Endothelial cell of umbilical vein (primary cell): ENCODE results near the gene LCE6A.

Source experiments
- EZH2 ChIP-seq: IDR thresholded peaks from 2 replicates; pipeline ENCODE4 v1.6.1; 2012; ENCODE audit warnings: borderline replicate concordance, low read depth, mild to moderate bottlenecking, moderate library complexity, low read length, inconsistent platforms; ENCODE audit not compliant: severe bottlenecking
- GATA2 ChIP-seq: IDR thresholded peaks from 2 replicates; pipeline ENCODE4 v1.7.0; 2011; ENCODE audit warnings: low read depth, mild to moderate bottlenecking, moderate library complexity, mixed read lengths, low read length; ENCODE audit not compliant: insufficient read length, insufficient read depth
- MAX ChIP-seq: IDR thresholded peaks from 2 replicates; pipeline ENCODE4 v1.6.1; 2011; ENCODE audit not compliant: insufficient read depth, insufficient read length
- MYC ChIP-seq: IDR thresholded peaks from one replicate; pipeline ENCODE4 v1.6.1; 2011; ENCODE audit warnings: mild to moderate bottlenecking, low read depth, low read length
- POLR2A ChIP-seq: IDR thresholded peaks from 2 replicates; pipeline ENCODE4 v1.6.1; 2012; ENCODE audit warnings: low read depth, mild to moderate bottlenecking, control low read depth, low read length
- POLR2AphosphoS5 ChIP-seq: IDR thresholded peaks from 2 replicates; pipeline ENCODE4 v1.6.1; 2012; ENCODE audit warnings: low read depth, mild to moderate bottlenecking, control low read depth, low read length, moderate library complexity; ENCODE audit not compliant: insufficient read depth
- TF ChIP-seq, protein P1 (sequence below), 2 donors: IDR thresholded peaks; 1 replicate in 1 of 2; 2 replicates in 1 of 2; pipeline ENCODE4 v1.5.1; 2011; ENCODE audit warnings: low read length in 2 of 2, mild to moderate bottlenecking in 2 of 2, moderate library complexity in 2 of 2, control low read depth in 1 of 2, inconsistent platforms in 1 of 2, low read depth in 1 of 2; ENCODE audit not compliant: insufficient read depth in 1 of 2; ENCODE audit errors: extremely low read depth in 1 of 2

DNA sequence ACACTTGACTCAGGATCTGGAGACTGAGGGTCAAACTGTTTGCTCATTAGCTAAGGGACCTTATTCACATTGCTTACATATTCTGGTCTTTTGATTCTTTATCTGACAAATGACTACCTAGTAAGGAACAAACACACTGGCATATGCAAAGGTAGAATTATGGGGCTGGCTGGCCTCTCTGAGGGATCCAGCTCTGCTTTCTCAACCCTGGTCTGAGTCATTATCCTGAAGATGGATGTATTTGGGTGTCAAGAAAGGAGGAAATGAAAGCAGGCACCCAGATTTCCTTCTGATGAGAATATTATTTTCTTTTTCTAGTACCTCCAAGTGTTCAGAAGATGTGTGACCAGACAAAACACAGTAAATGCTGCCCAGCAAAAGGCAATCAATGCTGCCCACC lies 41.4 kb downstream of the LCE6A start:
- no peak for TF ChIP-seq POLR2A
- TF ChIP-seq MYC = no peak
- TF ChIP-seq, protein P1, sequence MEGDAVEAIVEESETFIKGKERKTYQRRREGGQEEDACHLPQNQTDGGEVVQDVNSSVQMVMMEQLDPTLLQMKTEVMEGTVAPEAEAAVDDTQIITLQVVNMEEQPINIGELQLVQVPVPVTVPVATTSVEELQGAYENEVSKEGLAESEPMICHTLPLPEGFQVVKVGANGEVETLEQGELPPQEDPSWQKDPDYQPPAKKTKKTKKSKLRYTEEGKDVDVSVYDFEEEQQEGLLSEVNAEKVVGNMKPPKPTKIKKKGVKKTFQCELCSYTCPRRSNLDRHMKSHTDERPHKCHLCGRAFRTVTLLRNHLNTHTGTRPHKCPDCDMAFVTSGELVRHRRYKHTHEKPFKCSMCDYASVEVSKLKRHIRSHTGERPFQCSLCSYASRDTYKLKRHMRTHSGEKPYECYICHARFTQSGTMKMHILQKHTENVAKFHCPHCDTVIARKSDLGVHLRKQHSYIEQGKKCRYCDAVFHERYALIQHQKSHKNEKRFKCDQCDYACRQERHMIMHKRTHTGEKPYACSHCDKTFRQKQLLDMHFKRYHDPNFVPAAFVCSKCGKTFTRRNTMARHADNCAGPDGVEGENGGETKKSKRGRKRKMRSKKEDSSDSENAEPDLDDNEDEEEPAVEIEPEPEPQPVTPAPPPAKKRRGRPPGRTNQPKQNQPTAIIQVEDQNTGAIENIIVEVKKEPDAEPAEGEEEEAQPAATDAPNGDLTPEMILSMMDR (IDR thresholded peaks at IDR 0.05; ENCODE audit: extremely low read depth in 1 of 2, insufficient read depth in 1 of 2, low read depth in 1 of 2, low read length in 2 of 2) = no peak
- no peak for TF ChIP-seq EZH2
- TF ChIP-seq POLR2AphosphoS5 = no peak
- TF ChIP-seq GATA2 = no peak
- no peak for TF ChIP-seq MAX
